GM11168 (cell line): ENCODE results near the gene SSPN.

Source experiments
- in situ Hi-C: fragments of 300-500 bp; cut with MboI; formaldehyde crosslinking; loops from one replicate; pipeline ENCODE4 v1.12.0; 2022; ENCODE audit warnings: low sequenced_read_pairs; ENCODE audit not compliant: unreplicated experiment

The SSPN gene

GRCh38 chr12:26279908-26280307, 84.5 kb downstream of the SSPN start:
- in situ Hi-C loops: no loop called here

- in situ Hi-C loops: no loop called here
Observed at GRCh38 chr12:26280869-26281268, 85.5 kb downstream of the SSPN start.

DNA sequence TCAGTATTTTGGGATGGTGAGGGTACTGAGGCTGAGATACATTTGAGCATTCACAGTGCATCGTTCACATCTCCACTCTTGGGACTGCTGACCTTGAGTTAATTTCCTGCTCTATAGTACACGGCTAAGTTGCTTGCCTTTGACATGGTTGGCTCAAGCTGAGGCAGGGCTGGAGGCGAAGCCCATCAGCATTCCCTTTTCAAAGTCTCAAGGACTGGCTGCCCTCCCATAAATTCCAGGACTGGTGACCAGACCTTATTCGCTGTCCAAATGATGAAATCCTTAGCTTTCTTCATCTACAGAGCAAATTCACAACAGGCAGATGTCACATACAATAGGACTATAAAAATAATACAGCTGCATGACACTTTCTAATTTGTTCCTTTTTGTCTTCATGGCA, 85.9 kb downstream of the SSPN start:
- in situ Hi-C loops: no loop called here

- in situ Hi-C loops: no loop called here
Observed at GRCh38 chr12:26282339-26282940, 87.1 kb downstream of the SSPN start.

- in situ Hi-C loops: no loop called here
Observed at GRCh38 chr12:26283046-26283445, 87.7 kb downstream of the SSPN start.

GRCh38 chr12:26283617-26284016, 88.2 kb downstream of the SSPN start:
- in situ Hi-C loops: no loop called here

- in situ Hi-C loops: no loop called here
Observed at GRCh38 chr12:26285401-26285800, 90.0 kb downstream of the SSPN start.

- in situ Hi-C loops: no loop called here
Observed at GRCh38 chr12:26286186-26286585, 90.8 kb downstream of the SSPN start.

GRCh38 chr12:26287671-26288381, 92.5 kb downstream of the SSPN start:
- in situ Hi-C loops: no loop called here

GRCh38 chr12:26290565-26290964, 95.2 kb downstream of the SSPN start:
- in situ Hi-C loops: no loop called here

- in situ Hi-C loops: no loop called here
Observed at GRCh38 chr12:26292596-26292995, 97.2 kb downstream of the SSPN start.

- in situ Hi-C loops: no loop called here
Observed at GRCh38 chr12:26293612-26294011, 98.2 kb downstream of the SSPN start.

GRCh38 chr12:26295001-26295400, 99.6 kb downstream of the SSPN start:
- in situ Hi-C loops: no loop called here

GRCh38 chr12:26297396-26298070, 102.2 kb downstream of the SSPN start:
- in situ Hi-C loops: no loop called here

DNA sequence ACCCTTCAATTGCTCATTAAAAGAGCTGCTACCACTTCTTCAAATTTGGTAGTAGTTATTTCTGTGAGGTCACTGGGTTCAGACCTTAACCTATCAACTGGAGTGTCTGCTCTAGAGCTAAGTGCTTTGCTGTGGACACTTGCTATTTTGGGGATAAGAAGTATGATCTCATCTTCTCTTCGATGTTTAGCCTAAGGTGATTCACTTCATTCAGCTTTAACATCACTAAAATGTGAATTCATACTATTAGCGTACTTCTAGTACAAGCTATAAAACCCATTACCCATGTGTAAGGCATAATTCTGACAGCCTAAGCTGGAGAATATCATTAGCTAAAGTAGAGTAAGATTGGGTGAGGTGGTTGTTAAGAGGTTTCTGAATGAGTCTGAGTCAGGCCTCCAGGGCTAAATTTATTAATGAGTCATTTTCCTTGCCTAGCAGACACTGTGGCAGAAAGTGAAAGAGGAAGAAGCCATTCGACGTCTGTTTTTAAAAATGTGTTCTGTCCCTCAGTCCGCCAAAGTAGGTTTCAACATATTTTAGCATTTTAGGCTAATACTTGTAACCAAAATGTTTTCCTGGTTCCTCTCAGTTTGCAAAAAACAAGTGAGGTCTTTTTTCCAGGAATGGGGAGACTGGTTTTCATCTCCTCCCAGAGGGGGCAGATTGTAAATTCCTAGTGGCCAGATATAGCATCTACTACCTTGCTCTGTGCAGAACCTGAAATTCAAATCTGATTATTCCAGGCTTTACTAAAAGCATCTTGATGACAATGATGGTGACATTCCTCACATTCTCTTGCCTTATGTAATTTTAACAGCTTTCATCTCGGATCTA, 103.6 kb downstream of the SSPN start:
- in situ Hi-C loops: no loop called here

- in situ Hi-C loops: no loop called here
Observed at GRCh38 chr12:26299751-26300150, 104.4 kb downstream of the SSPN start.
